HEK293T (cell line): Measurements from ENCODE around the gene SLAIN2.

Source experiments
- BHLHE40 ChIP-seq: fragments of 450-650 bp; IDR thresholded peaks from 2 replicates; pipeline ENCODE4 v1.6.1; 2016; ENCODE audit warnings: mild to moderate bottlenecking, moderate library complexity, borderline replicate concordance
- ELF4 ChIP-seq: fragments of 450-650 bp; IDR thresholded peaks from 2 replicates; pipeline ENCODE4 v1.6.1; 2017; ENCODE audit warnings: antibody characterized with exemption
- HDGF ChIP-seq: fragments of 450-650 bp; IDR thresholded peaks from 2 replicates; pipeline ENCODE4 v1.6.1; 2017; ENCODE audit warnings: antibody characterized with exemption, borderline replicate concordance
- SP1 ChIP-seq: fragments of 450-650 bp; IDR thresholded peaks from 2 replicates; pipeline ENCODE4 v1.6.1; 2017

DNA sequence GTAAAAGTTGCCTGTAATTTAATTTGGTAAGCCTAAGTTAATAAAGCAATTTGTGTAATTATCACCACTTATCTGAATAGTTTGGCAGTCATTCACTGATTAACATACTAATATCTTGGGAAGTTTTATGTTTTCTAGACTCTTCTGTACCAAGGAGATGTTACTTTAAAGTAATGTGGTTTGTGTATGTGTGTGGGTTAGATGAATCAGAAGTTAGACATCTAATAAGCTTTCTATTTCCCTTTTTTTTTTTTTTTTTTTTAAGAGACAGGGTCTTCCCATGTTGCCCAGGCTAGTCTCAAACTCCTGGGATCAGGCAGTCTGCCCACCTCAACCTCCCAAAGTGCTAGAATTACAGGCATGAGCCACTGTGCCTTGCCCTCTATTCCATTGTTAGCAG is 5.3 kb downstream of the SLAIN2 start:
- TF ChIP-seq SP1 = no peak
- TF ChIP-seq ELF4 = no peak
- no peak for TF ChIP-seq HDGF
- no peak for TF ChIP-seq BHLHE40
